ENCODE results near the gene ARHGEF28. TPM values are rescaled to one million over a fixed set of nuclear protein-coding genes. Genes with fewer than 3 reads are reported as not detected.

The ARHGEF28 gene
- total and polyA plus RNA-seq, 12 donors: 0.62 to 3.4 (median 1.5) TPM

GRCh38 chr5:73818357-73818756 lies 192.4 kb downstream of the ARHGEF28 start:
- Histone ChIP-seq H3K27ac (no peak overlapping the region), H3K27me3 (no peaks in the 10 kb centered on the region), H3K36me3 (no peaks in the 10 kb centered on the region), H3K4me1 (no peaks in the 10 kb centered on the region), H3K9me3 (no peaks in the 10 kb centered on the region), H3K4me3 (no peak overlapping the region)
- intact Hi-C loops (cut with DNase I): no loop called here
- no peak for TF ChIP-seq CTCF (IDR thresholded peaks at IDR 0.05)
- no peak for DNase-seq
- ATAC-seq: no peak

GRCh38 chr5:73820326-73820725 lies 194.3 kb downstream of the ARHGEF28 start:
- H3K27me3 ChIP-seq: no peaks in the 10 kb centered on the region
- H3K36me3 ChIP-seq: no peaks in the 10 kb centered on the region
- no peaks in the 10 kb centered on the region for H3K4me1 ChIP-seq
- ATAC-seq: no peak
- H3K9me3 ChIP-seq: no peaks in the 10 kb centered on the region
- H3K27ac ChIP-seq: no peak overlapping the region
- whole genome bisulfite sequencing, 2 donors: 71 to 82% methylated on average over 2 of the region's 2 CpGs
- H3K4me3 ChIP-seq: no peak overlapping the region
- TF ChIP-seq CTCF (IDR thresholded peaks at IDR 0.05): no peak
- intact Hi-C loops (cut with DNase I): no loop called here
- DNase-seq: no peak

DNA sequence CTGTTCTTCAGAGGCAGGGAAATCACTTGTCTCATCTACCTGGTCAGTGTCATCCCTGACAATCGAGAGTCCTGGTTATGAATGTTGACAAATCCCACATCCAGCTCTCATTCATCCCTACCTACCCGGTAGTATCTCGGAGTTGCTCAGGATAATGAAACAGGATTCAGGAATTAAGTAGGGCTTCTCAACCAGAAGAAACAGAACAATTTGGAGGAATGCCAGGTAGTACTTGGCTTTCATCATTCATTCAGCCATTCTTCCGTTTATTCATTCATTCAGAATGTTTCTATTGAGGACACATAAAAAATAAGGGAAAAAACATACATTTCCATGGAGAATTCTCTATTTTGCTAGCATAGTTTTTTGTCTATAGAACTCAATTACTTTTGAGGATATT lies 195.0 kb downstream of the ARHGEF28 start:
- no peak for DNase-seq
- H3K27ac ChIP-seq: no peak overlapping the region
- H3K4me1 ChIP-seq: no peaks in the 10 kb centered on the region
- TF ChIP-seq CTCF (IDR thresholded peaks at IDR 0.05): no peak
- H3K36me3 ChIP-seq: no peaks in the 10 kb centered on the region
- no peaks in the 10 kb centered on the region for H3K27me3 ChIP-seq
- 87 to 92% methylated on average over 4 of the region's 4 CpGs for WGBS, 2 donors
- intact Hi-C loops (cut with DNase I): no loop called here
- ATAC-seq: no peak
- H3K4me3 ChIP-seq: no peak overlapping the region
- H3K9me3 ChIP-seq: no peaks in the 10 kb centered on the region

GRCh38 chr5:73822278-73822988 lies 196.4 kb downstream of the ARHGEF28 start:
- 94 to 97% methylated on average over 2 of the region's 2 CpGs for WGBS, 2 donors
- Histone ChIP-seq H3K36me3 (no peaks in the 10 kb centered on the region), H3K4me3 (no peak overlapping the region), H3K9me3 (no peaks in the 10 kb centered on the region), H3K27ac (no peak overlapping the region), H3K4me1 (peaks cover 0 to 4% (median 0%) of the 10 kb centered on the region in 9 donors), H3K27me3 (no peaks in the 10 kb centered on the region)
- DNase-seq: no peak
- intact Hi-C loops (cut with DNase I): no loop called here
- no peak for ATAC-seq
- no peak for TF ChIP-seq CTCF (IDR thresholded peaks at IDR 0.05)
